ENCODE data around the gene MYADM. TPM values are rescaled to one million over a fixed set of nuclear protein-coding genes. Genes with fewer than 3 reads are reported as not detected.

The MYADM gene
- polyA plus RNA-seq, 1 of the 3 experiments (the other 2 are of a cell fraction): 38.7 TPM

DNA sequence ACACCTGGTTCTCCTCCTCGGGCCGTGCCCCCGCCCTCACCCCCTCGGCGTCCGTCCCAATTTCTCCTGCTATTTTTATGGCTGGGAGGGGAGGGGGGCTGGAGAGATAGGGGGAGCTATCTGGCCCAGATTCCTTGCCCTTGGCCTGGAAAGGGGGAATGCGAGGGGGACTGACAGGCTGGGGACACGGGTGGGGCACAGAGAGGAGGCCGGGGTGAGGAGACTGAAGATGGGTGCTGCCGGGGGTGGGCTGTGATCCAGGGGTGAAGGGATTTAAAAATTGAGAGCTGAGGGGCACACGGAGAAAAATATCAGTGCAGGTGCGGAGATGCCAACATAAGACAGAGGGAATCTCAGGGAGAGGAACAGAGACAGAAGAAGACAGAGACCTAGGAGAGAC is 16.6 kb downstream of the MYADM start:
- no peaks in the 10 kb centered on the region for H3K36me3 ChIP-seq (replicated peaks in 1 of 2; ENCODE audit: control insufficient read depth in 1 of 2, insufficient read depth in 2 of 2, low read length in 1 of 2)
- POLR2A ChIA-PET: no interaction called here
- CTCF ChIA-PET: interaction anchor here (2.2 to 2.4 kb wide), 2 partner anchors 23 to 140 kb away, joined by 7 read pairs; no protein-coding TSS in a partner anchor
- no peak for DNase-seq
- H3K27me3 ChIP-seq (ENCODE audit: insufficient read depth): peaks cover 36% of the 10 kb centered on the region
- no peak overlapping the region for H3K27ac ChIP-seq (ENCODE audit: low read depth in 2 of 2, low read length in 1 of 2)
- H3K9me2 ChIP-seq: no peaks in the 10 kb centered on the region
- peaks cover 0 to 11% of the 10 kb centered on the region in 2 experiments; a peak in 1 of 4 replicates for H3K4me1 ChIP-seq (ENCODE audit: control insufficient read depth in 1 of 2, insufficient read depth in 2 of 2, low read depth in 1 of 2, low read length in 1 of 2)
- H3K9ac ChIP-seq: no peak overlapping the region
- no peaks in the 10 kb centered on the region for H3K79me2 ChIP-seq (ENCODE audit: insufficient read depth)
- TF ChIP-seq NRF1 (IDR thresholded peaks at IDR 0.05; ENCODE audit: low read depth, low read length) (no peak), GABPA (IDR thresholded peaks at IDR 0.05; ENCODE audit: low read depth) (no peak), EZH2phosphoT487 (IDR thresholded peaks at IDR 0.05; ENCODE audit: borderline replicate concordance, low read depth) (no peak), EP300 (IDR thresholded peaks at IDR 0.05; ENCODE audit: borderline replicate concordance in 1 of 2, low read depth in 1 of 2, low read length in 1 of 2) (no peak), TEAD4 (IDR thresholded peaks at IDR 0.05; ENCODE audit: borderline replicate concordance, insufficient read depth) (no peak), ELF1 (IDR thresholded peaks at IDR 0.05) (no peak), POLR2AphosphoS5 (IDR thresholded peaks at IDR 0.05; ENCODE audit: low read depth, low read length) (no peak), ZBTB33 (IDR thresholded peaks at IDR 0.05; ENCODE audit: borderline replicate concordance, low read depth) (no peak), MXI1 (IDR thresholded peaks at IDR 0.05; ENCODE audit: low read depth, low read length) (no peak), SMC3 (IDR thresholded peaks at IDR 0.05; ENCODE audit: low read depth, low read length) (no peak), CHD2 (IDR thresholded peaks at IDR 0.05; ENCODE audit: low read length, partially characterized antibody) (no peak), FOXJ3 (CRISPR knock-in tag; IDR thresholded peaks at IDR 0.05) (no peak), RXRA (IDR thresholded peaks at IDR 0.05; ENCODE audit: borderline replicate concordance, low read depth) (no peak), SIN3A (IDR thresholded peaks at IDR 0.05; ENCODE audit: borderline replicate concordance, low read depth, low read length) (no peak), CTCF (IDR thresholded peaks at IDR 0.05) (no peak), USF2 (IDR thresholded peaks at IDR 0.05; ENCODE audit: borderline replicate concordance, low read depth, low read length) (no peak), TCF12 (IDR thresholded peaks at IDR 0.05) (no peak), RAD21 (IDR thresholded peaks at IDR 0.05; ENCODE audit: low read length) (no peak)
- TF ChIP-seq, protein P1, sequence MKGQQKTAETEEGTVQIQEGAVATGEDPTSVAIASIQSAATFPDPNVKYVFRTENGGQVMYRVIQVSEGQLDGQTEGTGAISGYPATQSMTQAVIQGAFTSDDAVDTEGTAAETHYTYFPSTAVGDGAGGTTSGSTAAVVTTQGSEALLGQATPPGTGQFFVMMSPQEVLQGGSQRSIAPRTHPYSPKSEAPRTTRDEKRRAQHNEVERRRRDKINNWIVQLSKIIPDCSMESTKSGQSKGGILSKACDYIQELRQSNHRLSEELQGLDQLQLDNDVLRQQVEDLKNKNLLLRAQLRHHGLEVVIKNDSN (IDR thresholded peaks at IDR 0.05; ENCODE audit: borderline replicate concordance, low read depth): no peak
- TF ChIP-seq, protein P2, sequence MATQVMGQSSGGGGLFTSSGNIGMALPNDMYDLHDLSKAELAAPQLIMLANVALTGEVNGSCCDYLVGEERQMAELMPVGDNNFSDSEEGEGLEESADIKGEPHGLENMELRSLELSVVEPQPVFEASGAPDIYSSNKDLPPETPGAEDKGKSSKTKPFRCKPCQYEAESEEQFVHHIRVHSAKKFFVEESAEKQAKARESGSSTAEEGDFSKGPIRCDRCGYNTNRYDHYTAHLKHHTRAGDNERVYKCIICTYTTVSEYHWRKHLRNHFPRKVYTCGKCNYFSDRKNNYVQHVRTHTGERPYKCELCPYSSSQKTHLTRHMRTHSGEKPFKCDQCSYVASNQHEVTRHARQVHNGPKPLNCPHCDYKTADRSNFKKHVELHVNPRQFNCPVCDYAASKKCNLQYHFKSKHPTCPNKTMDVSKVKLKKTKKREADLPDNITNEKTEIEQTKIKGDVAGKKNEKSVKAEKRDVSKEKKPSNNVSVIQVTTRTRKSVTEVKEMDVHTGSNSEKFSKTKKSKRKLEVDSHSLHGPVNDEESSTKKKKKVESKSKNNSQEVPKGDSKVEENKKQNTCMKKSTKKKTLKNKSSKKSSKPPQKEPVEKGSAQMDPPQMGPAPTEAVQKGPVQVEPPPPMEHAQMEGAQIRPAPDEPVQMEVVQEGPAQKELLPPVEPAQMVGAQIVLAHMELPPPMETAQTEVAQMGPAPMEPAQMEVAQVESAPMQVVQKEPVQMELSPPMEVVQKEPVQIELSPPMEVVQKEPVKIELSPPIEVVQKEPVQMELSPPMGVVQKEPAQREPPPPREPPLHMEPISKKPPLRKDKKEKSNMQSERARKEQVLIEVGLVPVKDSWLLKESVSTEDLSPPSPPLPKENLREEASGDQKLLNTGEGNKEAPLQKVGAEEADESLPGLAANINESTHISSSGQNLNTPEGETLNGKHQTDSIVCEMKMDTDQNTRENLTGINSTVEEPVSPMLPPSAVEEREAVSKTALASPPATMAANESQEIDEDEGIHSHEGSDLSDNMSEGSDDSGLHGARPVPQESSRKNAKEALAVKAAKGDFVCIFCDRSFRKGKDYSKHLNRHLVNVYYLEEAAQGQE (IDR thresholded peaks at IDR 0.05; ENCODE audit: low read depth, low read length): no peak
- H3K4me3 ChIP-seq (ENCODE audit: low read depth in 2 of 2, low read length in 1 of 2): no peak overlapping the region
- H2AFZ ChIP-seq (ENCODE audit: low read depth): no peak overlapping the region
- peak overlapping the region; percentile 24; the same call in 1 of the 2 replicates for H3K4me2 ChIP-seq
- no peaks in the 10 kb centered on the region for H4K20me1 ChIP-seq (ENCODE audit: insufficient read depth)
- H3F3A ChIP-seq (replicated peaks; ENCODE audit: insufficient read depth): peaks cover 8% of the 10 kb centered on the region
- no peaks in the 10 kb centered on the region for H3K9me3 ChIP-seq
- 34% methylated on average over 12 of the region's 12 CpGs for WGBS (ENCODE audit: low lambda C conversion rate)

Measured in SK-N-SH (cell line).